GM10847 (cell line): ENCODE data around the gene ADGRD1.

Experiments used
- POLR2A ChIP-seq: IDR thresholded peaks from 2 replicates; pipeline ENCODE4 v1.6.1; 2011; ENCODE audit not compliant: insufficient read length; ENCODE audit errors: extremely low read depth

ADGRD1 gene

DNA sequence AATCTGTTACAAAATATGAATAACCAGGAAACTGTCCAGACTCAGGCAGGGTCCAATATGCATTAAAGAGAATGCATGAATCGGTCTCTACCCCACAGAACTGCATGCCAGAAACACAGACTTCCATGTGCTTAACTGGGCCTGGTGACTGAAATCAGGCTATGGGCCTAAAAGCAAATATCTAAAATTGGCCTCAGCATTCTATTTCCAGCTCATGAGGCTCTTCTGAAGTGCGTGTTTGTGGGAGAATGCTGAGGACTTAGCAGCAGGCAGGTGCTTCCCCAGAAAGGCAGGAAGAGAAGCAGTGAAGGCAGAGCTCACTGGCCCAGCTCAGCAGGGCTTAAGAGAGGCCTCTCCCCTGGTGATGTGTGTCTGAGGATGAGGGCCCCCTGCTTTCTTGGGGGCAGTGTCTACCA is 48.5 kb downstream of the ADGRD1 start:
- no peak for TF ChIP-seq POLR2A

DNA sequence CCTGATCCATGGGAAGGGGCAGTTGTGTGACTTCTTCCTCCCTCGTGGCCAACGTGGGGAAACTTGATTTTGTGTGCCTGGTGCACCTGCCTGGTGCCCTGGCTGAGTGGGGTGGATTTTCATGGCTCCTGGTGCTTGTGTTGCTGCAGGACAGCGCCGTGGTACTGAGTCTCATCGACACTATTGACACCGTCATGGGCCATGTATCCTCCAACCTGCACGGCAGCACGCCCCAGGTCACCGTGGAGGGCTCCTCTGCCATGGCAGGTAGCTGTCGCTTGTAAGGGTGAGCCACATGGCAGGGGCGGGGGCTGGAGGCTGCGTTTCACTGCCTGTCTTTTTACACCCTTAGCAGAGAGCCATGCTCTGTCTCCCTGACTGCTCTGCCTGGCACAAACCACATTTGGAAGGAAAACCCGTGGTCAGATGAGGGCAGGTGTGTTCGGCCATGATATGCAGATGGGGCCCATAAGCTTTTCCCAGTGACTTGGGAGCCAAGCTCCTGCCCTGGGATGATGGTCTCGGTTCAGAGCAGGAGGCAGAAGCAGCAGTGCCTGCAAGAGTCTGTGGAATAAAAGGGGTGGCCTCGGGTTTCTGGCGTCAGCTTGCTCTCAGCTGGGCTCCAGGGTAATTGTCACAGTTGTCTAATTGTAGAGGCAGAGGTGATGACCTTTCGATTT is 49.5 kb downstream of the ADGRD1 start:
- no peak for TF ChIP-seq POLR2A

DNA sequence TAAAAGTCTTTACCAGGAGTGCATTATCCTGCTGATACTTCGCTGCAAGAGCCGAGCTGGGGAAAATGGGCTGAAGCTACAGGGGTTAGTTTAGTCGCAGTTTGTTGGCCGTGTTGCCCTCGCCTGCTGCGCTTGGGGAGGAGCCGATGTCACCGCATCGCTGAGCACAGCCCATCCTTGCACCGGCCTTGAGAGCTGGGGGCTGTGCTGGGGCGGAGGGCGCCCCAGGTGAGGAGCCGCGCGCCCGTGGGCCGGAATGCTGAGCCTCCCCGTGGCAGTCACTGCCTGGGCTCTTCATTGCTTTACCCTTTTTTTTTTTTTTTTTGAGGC is 50.0 kb downstream of the ADGRD1 start:
- TF ChIP-seq POLR2A: no peak

DNA sequence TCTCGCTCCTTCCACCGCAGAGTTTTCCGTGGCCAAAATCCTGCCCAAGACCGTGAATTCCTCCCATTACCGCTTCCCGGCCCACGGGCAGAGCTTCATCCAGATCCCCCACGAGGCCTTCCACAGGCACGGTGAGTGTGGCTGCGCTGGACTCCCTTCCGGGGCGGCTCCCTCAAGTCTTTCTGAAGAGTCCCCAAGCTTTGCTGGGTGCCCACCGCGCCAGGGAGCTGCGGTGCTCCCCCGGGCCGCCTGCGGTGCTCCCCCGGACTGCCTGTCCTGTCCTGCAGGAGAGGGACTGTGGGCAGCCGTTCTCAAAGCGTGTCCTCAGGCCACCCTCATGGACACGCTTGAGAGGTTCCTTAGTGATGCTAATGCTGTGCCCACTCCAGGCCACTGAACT is 50.5 kb downstream of the ADGRD1 start:
- TF ChIP-seq POLR2A: no peak

DNA sequence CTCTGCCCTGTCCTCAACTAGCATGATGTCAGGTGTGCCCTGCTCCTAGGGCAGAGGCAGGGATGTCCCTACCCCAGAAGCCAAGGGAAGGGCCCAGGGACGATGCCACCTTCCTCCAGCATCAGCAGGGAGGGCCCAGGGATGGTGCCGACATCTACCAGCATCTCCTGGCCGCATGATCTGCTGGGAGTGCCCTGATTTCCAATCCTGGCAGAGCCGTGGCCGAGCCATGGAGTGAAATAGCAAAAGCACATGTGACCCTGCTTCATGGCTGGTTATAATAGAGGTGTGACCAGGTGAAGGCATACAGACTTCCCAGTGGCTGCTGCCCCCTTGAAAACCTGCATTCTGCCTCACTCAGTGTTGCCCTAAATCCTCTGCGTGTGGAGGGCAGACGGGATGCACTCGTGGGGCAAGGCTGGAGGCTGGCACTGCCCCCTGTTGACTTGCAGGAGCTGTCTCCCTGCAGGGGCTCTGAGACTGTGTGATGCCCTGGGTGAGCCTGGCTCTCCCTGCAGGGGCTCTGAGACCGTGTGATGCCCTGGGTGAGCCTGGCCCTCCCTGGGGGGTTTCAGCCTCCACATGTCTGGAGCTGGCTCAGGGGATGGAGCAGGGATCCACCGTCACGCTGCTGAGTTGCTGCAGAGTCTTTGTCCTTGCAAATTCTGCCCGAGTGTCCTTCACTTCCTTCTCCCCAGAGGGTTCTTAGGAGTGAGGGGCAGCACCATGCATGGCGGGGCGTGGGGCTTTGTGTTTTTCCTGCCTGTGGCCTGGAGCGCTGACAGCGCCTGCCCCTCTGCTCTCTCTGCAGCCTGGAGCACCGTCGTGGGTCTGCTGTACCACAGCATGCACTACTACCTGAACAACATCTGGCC is 51.7 kb downstream of the ADGRD1 start:
- TF ChIP-seq POLR2A: no peak

DNA sequence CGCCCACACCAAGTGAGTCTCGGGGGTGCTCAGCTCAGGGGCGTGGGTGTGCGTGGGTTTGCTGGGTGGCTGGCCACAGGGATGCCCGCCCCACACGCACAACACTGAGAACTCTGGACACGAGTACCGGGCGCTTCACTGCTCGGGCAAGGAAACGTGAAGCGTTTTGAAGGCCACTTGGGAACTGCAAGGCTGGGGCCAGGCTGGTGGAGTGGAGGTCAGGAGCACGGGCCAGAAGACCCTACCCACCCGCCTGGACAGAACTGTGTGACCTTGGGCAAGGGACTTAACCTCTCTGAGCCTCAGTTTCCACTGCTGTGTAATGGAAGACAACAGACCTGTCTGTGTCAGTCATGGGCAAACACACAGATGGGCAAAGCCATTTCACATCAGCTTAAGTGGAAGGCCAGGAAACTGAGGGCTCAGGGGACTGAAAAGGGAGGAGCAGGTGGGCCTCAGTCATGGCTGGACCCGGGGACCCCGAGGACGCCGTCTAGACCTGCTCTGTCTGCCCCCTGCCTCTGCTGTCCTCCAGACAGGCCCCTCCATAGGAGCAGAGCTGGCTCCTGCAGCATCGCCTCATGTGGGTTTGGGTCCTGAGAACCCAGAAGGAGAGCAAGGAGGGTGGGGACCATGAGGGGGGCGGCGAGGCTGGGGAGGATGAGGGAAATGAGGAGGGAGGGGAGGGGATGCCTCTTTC is 52.5 kb downstream of the ADGRD1 start:
- no peak for TF ChIP-seq POLR2A

DNA sequence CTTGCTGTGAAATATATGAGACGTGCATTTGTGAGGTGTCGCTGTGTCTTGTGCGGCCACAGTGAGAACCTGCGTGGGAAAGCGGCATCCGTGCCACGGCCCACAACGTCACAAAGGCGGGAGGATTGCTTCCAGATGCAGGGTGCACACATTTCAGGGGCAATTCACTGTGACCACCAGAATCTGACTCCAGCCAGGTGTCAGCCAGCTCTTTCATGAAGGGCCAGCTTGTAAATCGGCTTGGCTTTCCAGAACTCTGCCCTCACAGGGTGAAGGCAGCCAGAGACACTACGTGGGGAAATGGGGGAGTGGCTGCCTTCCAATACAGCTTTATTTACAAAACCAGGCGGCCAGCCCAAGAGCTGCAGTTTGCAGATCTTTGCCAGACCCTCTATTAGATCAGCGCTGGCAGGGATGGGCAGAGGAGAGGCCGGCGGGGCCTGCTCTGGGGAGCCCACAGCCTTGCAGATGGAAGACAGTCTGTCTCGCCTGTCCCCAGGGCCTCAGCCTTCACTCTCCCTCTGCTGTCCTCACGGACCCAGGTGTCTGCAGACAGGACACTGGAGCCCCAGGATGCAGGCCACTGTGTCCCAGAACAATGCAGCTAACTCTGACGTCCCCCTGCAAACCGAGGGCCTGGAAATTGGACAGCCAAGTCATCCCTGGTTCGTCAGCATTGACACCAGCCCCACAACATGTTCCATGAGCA is 53.5 kb downstream of the ADGRD1 start:
- no peak for TF ChIP-seq POLR2A

DNA sequence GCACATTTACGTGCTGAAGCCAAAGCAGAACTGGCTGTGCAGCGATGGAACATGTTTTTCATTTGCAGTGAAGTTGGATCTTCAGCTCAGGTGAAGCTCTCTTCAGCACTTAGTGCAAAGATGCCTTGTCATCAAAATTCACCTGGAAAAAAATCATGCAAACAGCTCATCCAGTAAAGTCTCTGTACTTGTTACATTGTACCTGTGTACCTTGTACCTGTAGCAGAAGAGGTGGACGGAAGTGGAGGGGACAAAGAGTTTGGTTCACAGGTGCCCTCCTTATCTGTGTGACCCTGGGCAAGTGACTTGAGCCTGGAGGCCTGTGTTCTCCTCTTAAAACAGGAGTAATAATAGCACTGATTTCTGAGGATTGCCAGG is 54.0 kb downstream of the ADGRD1 start:
- no peak for TF ChIP-seq POLR2A

DNA sequence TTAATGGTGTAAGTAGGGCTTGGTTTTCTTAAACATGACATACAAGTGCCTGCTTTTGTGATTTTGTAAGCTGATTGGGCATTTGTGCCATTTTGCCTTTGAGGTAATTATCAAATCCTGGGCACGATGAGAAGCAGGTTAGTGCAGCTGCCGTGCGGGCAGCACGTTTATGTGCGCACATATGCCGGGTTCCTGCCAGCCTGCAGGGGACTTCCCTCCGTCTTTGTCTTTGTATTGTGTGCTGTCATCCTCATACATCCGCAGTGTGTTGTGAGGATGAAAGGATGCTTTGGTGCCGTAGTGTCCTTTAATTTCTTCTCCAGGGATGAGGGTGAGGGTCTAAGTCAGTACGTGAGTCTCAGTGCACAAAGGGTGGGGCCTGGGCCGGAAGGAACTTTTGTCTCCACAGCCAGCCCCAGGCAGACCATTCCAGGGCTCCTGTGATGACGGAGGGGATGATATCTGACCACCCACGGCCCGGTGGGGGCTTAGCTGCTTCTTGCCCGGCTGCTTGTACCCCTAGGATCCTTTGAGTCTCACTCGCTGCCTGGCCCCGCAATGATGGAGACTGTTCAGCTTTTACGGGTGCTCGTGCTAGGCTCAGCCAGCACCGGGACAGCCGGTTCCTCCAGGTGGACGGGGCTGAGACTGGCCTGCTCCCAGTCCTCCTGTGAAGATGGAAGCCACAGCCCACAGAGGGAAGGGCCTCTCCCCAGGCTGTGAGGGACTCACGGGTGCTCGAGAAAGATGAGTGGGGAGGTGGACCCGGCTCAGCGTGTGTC is 54.6 kb downstream of the ADGRD1 start:
- TF ChIP-seq POLR2A: no peak

DNA sequence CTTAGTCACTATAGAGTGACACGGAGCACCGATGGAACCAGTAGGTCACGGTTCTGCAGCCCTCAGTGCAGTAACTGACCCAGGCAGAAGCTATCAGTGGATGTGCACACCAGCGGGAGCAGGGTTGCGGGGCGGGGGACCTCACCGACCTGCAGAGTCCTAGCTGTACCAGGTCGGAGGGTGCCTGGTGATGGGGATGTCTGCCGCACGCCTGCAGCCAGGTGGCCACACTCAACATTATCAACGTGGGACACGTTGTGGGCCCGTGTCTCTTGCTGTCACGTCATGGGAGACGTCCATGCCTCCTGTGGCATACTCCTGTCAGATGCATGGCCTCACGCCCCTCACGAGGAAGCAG is 55.2 kb downstream of the ADGRD1 start:
- no peak for TF ChIP-seq POLR2A

DNA sequence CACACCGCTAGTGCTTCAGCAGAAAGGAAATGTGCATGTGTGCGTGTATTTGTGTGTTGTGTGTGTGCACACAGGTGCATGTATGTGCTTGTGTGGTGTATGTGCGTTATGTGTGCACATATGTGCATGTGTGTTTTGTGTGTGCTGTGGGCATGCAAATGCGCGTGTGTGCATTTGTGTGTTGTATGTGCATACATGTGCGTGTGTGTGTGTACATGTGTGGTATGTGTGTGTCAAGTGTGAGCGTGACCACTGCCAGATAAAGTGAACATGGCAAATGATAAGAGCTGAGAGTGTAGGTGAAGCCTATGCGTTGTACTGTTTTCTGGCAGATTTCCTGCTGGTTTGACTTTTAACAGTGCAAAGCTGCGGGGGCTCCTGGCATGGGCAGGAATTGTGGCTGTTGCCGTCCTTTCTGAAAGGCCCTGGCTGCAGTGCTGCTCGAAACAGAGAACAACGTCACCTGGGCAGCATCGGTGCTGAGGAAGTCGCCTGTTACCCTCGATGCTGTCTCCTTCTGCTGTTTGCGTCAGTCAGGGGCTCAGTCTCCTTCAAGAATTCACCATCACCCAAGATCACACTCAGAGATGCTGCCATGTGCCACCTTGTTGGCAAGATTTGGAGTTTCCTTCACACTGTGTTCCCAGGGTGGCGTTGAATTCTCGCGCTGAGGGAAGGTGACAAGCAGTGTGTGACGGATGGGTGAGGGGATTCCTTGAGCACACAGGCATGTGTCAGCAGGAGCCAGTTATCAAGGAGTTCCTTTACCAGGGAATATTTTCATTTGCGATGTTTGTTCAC is 56.1 kb downstream of the ADGRD1 start:
- no peak for TF ChIP-seq POLR2A

DNA sequence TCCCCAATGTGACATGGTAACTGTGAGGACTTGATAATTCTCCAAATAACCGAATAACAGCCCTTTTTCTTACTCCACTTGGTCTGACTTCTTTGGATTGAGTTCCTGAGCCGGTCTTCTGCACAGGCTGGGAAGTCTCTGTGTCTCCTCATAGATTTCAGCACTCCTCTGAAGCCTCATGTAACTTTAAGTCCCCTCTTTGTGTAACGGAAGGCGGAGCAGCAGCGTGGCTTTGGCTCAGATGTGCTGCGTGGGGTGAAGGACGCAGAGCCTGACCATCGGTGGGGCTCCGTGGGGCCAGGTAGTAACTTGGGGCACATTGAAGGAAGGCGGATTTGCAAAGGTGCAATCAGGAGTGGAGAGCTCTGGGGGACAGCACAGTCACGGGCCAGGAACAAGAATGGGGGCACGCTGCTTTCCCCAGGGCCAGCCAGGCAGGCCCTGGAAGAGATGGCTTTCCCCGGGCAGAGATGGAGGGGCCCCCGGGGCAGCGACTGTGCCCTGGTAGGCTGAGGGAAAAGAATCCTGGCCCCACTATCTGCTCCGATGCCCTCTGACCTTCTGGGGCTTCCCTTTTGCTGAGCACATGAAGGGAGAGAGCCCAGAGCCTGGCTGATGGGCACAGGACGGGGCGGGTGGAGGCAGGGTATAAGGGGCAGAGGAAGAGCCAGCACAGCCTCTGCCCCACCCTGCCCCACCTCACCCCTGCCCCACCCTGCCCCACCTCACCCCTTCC is 56.9 kb downstream of the ADGRD1 start:
- no peak for TF ChIP-seq POLR2A
